GM12874 (cell line): ENCODE data around the gene SULT1B1.

Source experiments
- TF ChIP-seq, protein P1 (sequence below): IDR thresholded peaks from 2 replicates; pipeline ENCODE4 v1.5.1; 2011; ENCODE audit warnings: low read depth, mild to moderate bottlenecking, control low read depth, low read length, moderate library complexity; ENCODE audit not compliant: insufficient read depth

SULT1B1 gene

DNA sequence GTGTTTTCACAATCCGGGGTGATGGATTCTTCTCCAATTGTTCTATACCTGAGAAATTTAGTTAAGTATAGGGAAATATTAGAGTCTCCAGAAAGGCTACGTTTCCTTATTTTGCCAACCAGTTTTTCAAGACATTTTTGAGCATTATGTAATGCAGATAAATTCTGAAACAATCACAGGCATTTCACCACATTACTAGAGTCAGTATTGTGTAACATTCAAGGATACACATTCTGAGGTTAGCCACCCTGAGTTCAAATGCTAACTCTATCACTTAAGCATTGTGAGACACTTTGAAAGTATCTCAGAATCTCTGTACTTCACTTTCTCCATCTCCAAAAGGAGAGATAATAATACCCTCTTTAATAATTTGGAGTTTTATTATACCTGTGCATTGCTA lies 10.6 kb downstream of the SULT1B1 start:
- TF ChIP-seq, protein P1, sequence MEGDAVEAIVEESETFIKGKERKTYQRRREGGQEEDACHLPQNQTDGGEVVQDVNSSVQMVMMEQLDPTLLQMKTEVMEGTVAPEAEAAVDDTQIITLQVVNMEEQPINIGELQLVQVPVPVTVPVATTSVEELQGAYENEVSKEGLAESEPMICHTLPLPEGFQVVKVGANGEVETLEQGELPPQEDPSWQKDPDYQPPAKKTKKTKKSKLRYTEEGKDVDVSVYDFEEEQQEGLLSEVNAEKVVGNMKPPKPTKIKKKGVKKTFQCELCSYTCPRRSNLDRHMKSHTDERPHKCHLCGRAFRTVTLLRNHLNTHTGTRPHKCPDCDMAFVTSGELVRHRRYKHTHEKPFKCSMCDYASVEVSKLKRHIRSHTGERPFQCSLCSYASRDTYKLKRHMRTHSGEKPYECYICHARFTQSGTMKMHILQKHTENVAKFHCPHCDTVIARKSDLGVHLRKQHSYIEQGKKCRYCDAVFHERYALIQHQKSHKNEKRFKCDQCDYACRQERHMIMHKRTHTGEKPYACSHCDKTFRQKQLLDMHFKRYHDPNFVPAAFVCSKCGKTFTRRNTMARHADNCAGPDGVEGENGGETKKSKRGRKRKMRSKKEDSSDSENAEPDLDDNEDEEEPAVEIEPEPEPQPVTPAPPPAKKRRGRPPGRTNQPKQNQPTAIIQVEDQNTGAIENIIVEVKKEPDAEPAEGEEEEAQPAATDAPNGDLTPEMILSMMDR, result no peak

DNA sequence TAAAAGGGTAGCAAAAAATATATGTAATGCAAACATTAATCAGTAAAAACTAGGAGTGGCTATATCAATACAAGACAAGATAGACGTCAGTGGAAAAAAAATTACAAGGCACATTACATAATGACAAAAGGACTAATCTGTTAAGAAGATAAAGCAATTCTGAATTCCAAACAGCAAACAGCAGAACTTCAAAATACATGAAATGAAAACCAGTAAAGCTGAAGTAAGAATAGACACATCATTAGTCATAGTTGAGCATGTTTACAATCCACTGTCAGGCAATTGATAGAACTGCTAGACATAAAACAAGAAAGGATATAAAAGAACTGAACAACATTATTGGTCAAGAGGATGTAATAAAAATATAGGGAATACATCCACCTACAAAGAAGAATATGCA lies 12.2 kb downstream of the SULT1B1 start:
- TF ChIP-seq, protein P1, result no peak

DNA sequence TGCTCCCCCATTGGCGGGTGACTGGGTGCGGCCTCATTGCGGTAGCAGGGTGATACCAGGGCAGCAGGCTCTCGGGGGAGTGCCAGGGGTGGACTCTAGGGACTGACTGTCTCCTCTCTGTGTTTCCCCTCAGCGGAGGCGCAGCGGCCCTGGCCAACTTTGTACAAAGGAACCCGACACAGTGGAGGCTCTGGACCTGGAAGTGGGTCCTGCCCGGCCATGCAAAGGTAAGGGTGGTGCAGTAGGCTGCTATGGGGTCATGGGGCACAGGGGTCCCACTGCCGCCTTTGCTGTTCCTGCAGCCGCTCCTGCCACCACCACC lies 16.3 kb downstream of the SULT1B1 start:
- TF ChIP-seq, protein P1, result no peak

DNA sequence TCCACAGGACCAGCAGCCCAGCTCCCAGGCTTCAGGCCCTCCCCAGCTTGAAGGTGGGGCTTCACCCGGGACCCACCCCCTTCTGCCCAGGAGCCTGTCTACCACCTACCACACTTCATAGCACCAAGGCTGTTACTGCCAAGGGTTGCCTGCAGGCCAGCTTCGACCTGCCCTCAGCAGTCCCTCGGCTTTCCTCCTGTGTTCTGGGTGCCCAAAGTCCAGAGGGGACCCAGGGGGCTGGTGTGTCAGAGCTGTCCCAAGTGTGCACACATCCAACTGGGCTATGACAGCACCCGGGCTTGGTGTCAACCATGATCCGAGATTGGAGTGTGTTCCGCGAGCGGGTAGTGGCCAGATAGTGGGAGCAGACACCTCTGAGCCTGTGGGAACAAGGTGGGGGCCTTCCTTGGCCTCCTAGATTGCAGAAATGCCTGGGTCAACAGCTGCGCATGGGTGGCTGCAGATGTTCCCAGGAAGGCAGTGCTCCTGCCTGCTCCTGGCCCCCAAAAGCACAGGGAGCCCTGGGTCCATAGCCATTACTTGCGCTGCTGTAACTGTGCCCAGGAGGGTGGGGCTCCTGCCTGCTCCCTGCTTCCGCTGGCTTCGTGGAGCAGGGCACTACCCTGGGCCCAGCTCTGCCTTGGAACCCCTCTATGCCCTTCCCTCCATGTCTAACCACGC lies 16.8 kb downstream of the SULT1B1 start:
- TF ChIP-seq, protein P1, result no peak

DNA sequence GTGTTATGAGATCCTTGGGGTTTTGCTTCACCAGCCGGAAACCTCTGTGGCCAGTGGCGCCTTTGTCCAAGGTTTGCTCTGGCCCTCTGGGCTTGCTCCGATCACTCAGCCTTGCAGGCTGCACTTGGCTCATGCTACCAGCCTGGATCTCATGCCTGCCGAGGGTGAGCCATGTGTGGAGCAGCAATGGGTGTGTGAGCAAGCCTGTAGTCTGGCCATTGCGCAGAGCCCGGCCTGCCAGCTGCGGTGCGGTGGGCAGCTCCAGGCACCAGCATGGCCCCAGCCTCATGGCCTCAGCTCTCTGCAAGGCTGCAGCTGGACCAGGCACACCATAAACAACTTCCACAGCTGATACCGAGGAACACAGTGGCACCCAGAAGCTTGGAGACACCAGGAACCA lies 17.8 kb downstream of the SULT1B1 start:
- TF ChIP-seq, protein P1, result no peak

DNA sequence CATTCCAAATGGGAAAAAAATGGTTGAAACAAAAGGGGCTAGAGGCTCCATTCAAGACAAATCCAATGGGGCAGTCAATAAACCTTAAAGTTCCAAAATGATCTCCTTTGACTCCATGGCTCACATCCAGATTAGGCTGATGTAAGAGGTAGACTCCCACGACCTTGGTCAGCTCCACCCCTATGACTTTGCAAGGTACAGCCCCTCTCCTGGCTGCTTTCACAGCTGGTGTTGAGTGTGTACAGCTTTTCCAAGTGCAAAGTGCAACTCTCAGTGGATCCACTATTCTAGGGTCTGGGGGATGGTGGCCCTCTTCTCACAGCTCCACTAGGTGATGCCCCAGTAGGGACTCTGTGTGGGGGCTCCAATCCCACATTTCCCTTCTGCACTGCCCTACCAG lies 21.5 kb downstream of the SULT1B1 start:
- TF ChIP-seq, protein P1, result no peak

DNA sequence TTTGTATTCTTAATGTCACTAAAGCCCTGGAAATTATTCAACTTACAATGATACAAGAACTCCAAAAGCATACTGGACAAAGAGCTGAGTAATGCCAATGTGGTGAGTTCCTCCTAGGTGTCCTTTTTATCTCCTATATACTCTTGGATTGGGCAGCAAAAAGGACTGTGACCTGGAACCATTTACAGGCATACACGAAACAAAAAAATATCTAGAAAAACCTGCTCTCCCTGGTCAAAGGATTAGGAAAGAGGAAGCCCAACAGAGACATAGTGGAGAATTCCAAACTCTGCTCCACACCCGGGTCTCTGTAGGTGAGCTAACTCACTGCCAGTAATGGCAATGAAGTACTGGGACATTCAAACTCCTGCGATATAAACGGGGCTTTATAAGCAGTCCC lies 25.3 kb downstream of the SULT1B1 start:
- TF ChIP-seq, protein P1, result no peak
